HG03064 (cell line): ENCODE results near the gene KRT2.

Experiments
- ATAC-seq: cut with Tn5 transposase; IDR thresholded peaks from one replicate; pipeline ENCODE4 v1.9.1; 2021; ENCODE audit warnings: low read depth; ENCODE audit not compliant: unreplicated experiment

Gene KRT2

GRCh38 chr12:52669426-52669825, 17.4 kb upstream of the KRT2 start:
- ATAC-seq = no peak

DNA sequence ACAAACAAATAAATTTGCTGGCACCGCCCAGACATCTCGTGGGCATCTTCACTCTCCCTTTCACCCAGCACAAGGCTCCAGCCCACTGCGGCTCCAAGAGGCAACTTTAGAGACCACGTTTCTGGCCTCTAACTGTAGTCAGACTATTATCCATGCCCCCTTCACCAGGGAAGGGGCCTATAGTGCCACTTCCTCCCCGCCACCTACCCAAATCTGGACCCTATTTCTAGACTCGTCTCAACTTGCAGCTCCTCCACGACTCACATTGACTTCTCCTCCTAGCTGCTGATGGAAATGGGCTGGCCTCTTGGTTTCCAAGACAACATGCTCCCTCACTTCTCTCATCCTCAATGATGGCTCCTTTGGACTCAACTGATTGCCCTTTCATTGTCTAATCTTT, 15.9 kb upstream of the KRT2 start:
- no peak for ATAC-seq

DNA sequence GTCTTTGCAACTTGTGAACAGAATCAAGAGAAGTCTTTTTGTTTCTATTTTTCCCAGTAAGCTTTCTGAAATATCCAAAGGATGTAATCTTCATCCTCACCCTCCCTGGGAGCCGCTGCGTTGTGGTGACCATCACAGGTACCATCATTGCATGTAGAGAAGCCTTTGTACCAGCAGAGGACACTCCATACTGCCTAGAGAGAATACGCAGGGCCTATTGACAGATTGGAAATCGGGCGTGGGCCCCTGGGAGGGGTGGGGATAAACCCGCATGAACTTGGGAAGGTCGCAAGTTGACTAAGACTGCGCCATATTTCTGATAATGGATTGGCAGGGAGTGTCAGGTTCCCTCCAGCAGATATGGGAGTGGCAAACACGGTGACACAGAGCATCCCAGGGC, 15.5 kb upstream of the KRT2 start:
- no peak for ATAC-seq

- ATAC-seq = no peak
Observed at GRCh38 chr12:52666471-52666870, 14.5 kb upstream of the KRT2 start.

DNA sequence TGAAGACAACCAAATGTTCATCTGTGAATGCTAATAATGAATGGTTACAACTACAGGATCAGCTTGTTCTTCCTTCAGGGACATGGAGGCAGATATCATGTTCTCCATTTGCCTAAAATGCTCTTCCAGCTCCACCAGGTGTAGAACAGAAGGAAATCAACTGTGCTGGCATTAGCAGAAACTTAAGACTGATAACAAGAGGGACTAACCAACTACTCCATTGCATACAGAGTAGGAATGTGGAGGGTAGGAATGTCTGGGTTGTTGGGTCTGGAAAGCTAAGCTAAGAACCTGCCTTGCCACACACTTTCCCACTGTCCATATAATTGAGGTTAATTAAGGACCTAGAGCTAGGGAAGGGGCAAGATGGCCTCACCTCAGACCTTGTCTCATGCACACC, 11.4 kb upstream of the KRT2 start:
- ATAC-seq = no peak

DNA sequence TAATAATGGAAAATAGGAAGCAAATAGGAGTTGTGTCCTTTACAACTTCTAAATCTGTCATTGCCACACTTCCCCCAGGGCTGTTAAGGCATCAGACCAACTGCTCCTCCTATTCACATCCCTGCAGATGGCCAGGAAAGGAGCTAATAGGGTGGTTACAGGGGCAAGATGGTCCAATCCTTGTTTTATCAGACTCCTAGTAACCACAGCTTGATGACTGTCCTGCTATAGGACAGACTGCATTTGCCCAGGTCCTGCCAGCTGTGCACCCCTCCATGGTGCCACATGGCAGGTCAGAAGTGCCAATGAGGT, 10.9 kb upstream of the KRT2 start:
- ATAC-seq = no peak

GRCh38 chr12:52662093-52662917, 10.3 kb upstream of the KRT2 start:
- no peak for ATAC-seq

- no peak for ATAC-seq
Observed at GRCh38 chr12:52661668-52662067, 9.7 kb upstream of the KRT2 start.

DNA sequence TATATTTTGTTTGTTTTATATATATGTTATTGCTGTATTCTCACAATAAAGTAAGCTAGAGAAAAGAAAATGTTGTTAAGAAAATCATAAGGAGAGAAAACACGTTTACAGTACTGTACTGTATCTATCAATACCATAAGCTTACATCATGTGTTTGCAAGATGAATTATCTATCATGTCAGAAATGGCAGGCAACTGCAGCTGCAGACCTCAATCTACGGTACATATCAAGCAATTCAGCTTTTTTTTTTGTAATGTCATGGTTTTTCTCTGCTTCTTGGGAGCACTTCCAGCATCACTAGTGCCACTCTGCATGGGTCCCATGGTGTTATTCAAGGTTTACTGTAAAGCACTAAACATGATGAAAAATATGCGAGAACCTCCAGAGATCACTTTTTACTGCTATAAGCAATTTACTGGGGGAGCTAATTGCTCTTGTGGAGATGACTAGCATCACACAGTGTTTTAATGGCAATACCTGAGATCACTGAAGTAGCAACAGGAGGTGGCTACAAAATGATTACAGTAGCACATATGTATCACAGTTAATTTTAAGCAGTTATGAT, 9.0 kb upstream of the KRT2 start:
- no peak for ATAC-seq

DNA sequence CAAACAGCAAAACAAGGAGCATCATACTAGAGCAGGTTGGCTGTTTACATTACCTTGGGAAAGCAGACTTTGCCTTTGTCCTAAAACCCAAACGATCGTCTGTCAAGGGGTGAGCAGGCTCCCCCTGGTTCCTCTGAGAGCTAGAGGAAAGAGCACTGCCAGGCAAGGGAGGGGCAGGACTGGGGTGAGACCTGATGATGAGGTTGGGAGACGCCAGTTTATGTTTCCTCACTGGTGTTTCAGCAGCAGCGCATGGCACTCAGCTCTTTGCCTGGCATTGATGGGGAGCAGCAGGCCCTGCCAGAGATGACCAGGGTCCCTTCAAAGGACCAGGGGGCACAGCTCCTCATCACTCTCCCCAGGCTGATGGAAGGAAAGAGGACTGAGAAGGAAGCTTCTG, 7.9 kb upstream of the KRT2 start:
- no peak for ATAC-seq

DNA sequence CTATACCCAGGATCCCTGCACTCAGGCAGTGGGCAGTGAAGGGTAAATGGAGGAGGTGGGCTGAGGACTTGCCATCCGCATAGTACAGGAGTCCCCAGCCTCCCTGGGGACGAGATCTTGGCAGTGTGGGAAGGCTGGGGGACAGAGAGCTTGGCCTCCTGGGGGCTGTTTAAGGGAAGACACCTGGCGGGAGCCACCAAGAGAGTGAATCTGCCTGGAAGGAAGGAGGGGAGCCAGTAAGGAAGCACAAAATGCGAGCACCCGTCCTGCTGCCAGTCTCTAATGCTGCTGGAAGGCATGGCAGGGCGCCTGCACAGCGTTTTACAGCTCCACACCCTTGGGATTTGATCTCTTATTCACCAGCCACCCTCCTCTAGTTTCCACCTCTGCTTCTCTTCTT, 7.4 kb upstream of the KRT2 start:
- no peak for ATAC-seq

DNA sequence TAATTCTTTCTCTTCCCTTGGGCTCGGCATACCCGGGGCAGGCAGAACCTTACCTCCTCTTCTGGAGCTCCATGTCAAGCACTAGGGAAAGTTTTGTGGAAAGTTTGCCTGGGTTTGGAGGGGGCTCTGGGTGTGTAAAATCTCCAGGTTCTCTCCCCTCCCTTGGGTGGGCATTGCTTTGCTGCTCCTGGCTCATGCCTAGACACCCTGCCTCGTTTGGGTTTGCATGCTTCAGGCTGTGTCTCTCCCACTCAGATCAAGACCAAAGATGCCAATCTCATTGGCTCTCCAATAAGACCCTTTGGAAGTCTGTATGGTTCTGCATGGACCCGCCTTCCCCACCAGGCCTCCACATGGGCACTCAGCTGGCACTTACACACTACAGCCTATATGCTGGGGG, 6.2 kb upstream of the KRT2 start:
- no peak for ATAC-seq

DNA sequence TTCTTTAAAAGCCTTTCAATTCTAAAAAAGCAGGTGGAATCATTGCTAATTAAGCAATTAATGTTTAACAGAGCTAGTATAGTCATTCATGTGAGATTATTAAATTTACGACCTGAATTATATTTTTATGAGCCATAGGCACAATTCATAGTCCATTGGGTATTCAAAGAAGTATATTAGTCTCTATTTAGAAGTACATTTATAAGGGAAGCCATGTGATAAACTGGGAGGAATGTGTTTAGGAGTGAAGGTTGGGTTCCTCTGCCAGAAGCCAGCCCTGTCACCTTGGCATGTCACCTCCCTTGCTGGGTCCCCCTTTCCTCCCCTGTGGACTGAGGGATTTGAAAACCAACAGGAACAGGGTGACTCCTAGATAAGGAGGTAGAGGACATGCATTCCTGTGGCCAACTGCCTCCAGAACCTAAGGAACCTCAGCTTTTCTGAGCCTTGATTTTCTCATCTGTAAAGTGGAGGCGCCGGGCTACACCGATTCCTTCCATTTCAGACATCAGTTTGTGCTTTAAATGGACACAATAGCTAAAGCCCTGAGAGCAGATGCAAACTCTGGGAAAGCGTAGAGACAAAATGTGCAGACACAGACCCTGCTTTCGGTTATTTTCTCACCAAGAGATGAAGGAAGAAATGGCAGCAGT, 5.4 kb upstream of the KRT2 start:
- ATAC-seq = no peak

GRCh38 chr12:52656616-52657015, 4.6 kb upstream of the KRT2 start:
- ATAC-seq = no peak

DNA sequence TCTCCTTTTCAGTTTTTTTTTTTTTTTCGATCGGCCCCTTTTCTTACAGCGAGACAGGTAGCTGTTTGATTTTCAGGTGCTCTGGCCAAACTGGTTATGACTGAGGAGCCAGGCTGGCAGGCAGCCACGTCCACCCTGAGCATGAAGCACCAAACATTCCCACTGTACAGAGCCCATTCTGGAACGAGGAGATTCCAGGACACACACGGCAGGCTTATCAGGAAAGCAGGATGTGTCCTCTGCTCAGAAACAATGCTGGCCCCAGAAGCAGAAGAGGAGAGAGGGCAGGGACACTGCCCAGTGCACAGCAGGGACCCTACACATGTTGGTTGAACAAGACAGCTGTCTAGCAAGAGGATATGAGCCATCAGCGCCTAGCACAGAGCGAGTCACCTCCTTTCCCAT, 3.7 kb upstream of the KRT2 start:
- no peak for ATAC-seq

GRCh38 chr12:52655251-52655650, 3.2 kb upstream of the KRT2 start:
- no peak for ATAC-seq

DNA sequence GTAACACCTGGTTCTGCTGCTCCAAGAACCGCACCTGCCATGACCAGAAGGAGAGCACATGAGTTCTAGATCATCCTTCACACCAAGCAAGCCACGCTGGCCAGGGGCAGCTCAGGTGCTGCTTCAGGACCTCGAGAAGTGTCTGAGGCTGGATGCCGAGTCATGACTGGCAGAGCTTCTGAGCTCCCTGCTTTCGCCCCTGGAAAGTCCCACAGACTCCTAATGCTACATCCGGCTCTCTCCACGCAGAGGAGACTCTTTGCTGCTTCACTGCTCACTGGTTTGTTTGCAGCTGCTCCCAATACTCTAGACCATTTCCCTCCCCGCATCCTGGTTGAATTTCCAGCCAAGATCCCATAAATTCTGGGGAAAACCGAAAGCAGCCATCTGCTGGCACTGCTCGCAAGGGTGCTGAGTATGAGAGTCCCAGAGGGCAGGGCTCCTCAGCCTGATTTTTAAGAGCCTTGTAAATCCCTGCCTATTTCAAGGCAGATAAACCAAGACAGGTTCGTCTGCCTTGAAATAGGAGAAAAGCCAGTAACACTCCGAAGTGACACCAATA, 1.4 kb downstream of the KRT2 start:
- ATAC-seq = no peak

GRCh38 chr12:52649066-52649465, 2.9 kb downstream of the KRT2 start:
- ATAC-seq = no peak

- ATAC-seq = no peak
Observed at GRCh38 chr12:52648012-52648550, 3.9 kb downstream of the KRT2 start.

DNA sequence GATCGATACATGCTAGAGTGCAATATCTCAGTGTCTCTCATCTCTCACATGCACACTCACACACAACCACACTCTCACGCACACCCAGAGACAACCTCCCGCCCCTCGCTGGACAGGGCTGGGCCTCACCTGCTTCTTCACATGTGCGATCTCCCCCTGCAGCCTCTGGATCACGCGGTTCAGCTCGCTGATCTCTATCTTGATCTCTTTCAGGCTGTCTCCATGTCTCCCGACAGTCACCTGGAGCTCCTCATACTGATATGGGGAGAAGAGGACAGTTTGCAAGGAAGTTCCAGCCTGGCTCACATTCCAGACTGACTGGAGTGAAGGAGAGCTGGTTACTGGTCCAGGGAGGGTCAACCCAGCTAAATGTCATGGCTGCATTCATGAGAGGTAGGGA, 4.4 kb downstream of the KRT2 start:
- no peak for ATAC-seq

DNA sequence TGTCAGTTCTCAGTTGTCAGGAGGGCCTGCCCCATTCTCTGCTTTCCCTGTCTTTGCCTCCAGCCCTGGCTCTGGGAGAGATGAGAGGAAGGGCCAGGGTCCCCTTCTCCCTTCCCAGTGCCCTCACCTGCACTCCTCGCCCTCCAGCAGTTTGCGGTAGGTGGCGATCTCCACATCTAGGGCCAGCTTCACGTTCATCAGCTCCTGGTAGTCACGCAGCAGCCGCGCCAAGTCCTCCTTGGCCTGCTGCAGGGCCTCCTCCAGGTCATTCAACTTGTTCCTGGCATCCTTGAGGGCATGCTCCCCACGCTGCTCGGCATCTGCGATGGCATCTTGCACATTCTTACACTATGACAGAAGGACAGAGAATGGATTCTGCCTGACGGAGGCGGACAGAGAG, 5.4 kb downstream of the KRT2 start:
- ATAC-seq = no peak

- no peak for ATAC-seq
Observed at GRCh38 chr12:52645982-52646381, 6.0 kb downstream of the KRT2 start.
